ENCODE measurements around the gene CIBAR2. TPM values are rescaled to one million over a fixed set of nuclear protein-coding genes. Genes with fewer than 3 reads are reported as not detected.

CIBAR2 gene
- total and polyA plus RNA-seq, 2 experiments from 2014 or later: 0.13 TPM; not detected in 1

- H3K4me1 ChIP-seq (ENCODE audit: insufficient read depth): peaks cover 32% of the 10 kb centered on the region
- H3K4me2 ChIP-seq: no peak overlapping the region
- no peaks in the 10 kb centered on the region for H4K20me1 ChIP-seq (ENCODE audit: insufficient read depth, poor library complexity, severe bottlenecking)
Observed at GRCh38 chr16:85142129-85142513, 29.8 kb upstream of the CIBAR2 start.

GRCh38 chr16:85141491-85142128, 29.3 kb upstream of the CIBAR2 start:
- Histone ChIP-seq H4K20me1 (ENCODE audit: insufficient read depth, poor library complexity, severe bottlenecking) (no peaks in the 10 kb centered on the region), H3K79me2 (no peaks in the 10 kb centered on the region), H3K27ac (no peak overlapping the region), H2AFZ (no peak overlapping the region), H3K4me3 (no peak overlapping the region), H3K36me3 (replicated peaks; ENCODE audit: insufficient read depth, low read depth) (no peaks in the 10 kb centered on the region), H3K9me3 (ENCODE audit: low read depth) (no peaks in the 10 kb centered on the region), H3K9me2 (replicated peaks; ENCODE audit: insufficient read depth) (no peaks in the 10 kb centered on the region), H3K4me2 (no peak overlapping the region), H3K4me1 (ENCODE audit: insufficient read depth) (peaks cover 31% of the 10 kb centered on the region), H3K27me3 (no peaks in the 10 kb centered on the region)
- TF ChIP-seq EZH2phosphoT487 (IDR thresholded peaks at IDR 0.05; ENCODE audit: low read depth, severe bottlenecking, unreplicated experiment) (no peak), EZH2 (IDR thresholded peaks at IDR 0.05; ENCODE audit: borderline replicate concordance) (no peak), CTCF (IDR thresholded peaks at IDR 0.05; ENCODE audit: poor library complexity) (no peak)
- 84% methylated on average over 17 of the region's 17 CpGs for WGBS (ENCODE audit: low lambda C conversion rate, missing lambda C conversion rate)
- DNase-seq (ENCODE audit: low spot score): no peak

More at GRCh38 chr16:85142129-85142513, 29.8 kb upstream of the CIBAR2 start:
- no peak for TF ChIP-seq EZH2phosphoT487 (IDR thresholded peaks at IDR 0.05; ENCODE audit: low read depth, severe bottlenecking, unreplicated experiment)
- no peak for TF ChIP-seq EZH2 (IDR thresholded peaks at IDR 0.05; ENCODE audit: borderline replicate concordance)
- TF ChIP-seq CTCF (IDR thresholded peaks at IDR 0.05; ENCODE audit: poor library complexity): no peak
- no peak overlapping the region for H3K4me3 ChIP-seq
- H3K27me3 ChIP-seq: no peaks in the 10 kb centered on the region
- H3K27ac ChIP-seq: no peak overlapping the region
- no peaks in the 10 kb centered on the region for H3K9me3 ChIP-seq (ENCODE audit: low read depth)
- no peak overlapping the region for H2AFZ ChIP-seq
- H3K9me2 ChIP-seq (replicated peaks; ENCODE audit: insufficient read depth): no peaks in the 10 kb centered on the region
- H3K36me3 ChIP-seq (replicated peaks; ENCODE audit: insufficient read depth, low read depth): no peaks in the 10 kb centered on the region
- WGBS (ENCODE audit: low lambda C conversion rate, missing lambda C conversion rate): 96% methylated on average over 7 of the region's 7 CpGs
- no peaks in the 10 kb centered on the region for H3K79me2 ChIP-seq
- no peak for DNase-seq (ENCODE audit: low spot score)

GRCh38 chr16:85140455-85141012, 28.3 kb upstream of the CIBAR2 start:
- 86% methylated on average over 12 of the region's 12 CpGs for WGBS (ENCODE audit: low lambda C conversion rate, missing lambda C conversion rate)
- no peak overlapping the region for H3K27ac ChIP-seq
- no peaks in the 10 kb centered on the region for H3K27me3 ChIP-seq
- peak overlapping the region; percentile 8 for H3K4me2 ChIP-seq
- H3K9me2 ChIP-seq (replicated peaks; ENCODE audit: insufficient read depth): no peaks in the 10 kb centered on the region
- no peaks in the 10 kb centered on the region for H4K20me1 ChIP-seq (ENCODE audit: insufficient read depth, poor library complexity, severe bottlenecking)
- H3K9me3 ChIP-seq (ENCODE audit: low read depth): no peaks in the 10 kb centered on the region
- H3K79me2 ChIP-seq: no peaks in the 10 kb centered on the region
- TF ChIP-seq CTCF (IDR thresholded peaks at IDR 0.05; ENCODE audit: poor library complexity) (no peak), EZH2 (IDR thresholded peaks at IDR 0.05; ENCODE audit: borderline replicate concordance) (no peak), EZH2phosphoT487 (IDR thresholded peaks at IDR 0.05; ENCODE audit: low read depth, severe bottlenecking, unreplicated experiment) (no peak)
- no peaks in the 10 kb centered on the region for H3K36me3 ChIP-seq (replicated peaks; ENCODE audit: insufficient read depth, low read depth)
- H3K4me3 ChIP-seq: no peak overlapping the region
- no peak for DNase-seq (ENCODE audit: low spot score)
- no peak overlapping the region for H2AFZ ChIP-seq
- H3K4me1 ChIP-seq (ENCODE audit: insufficient read depth): peaks cover 37% of the 10 kb centered on the region

Data from hepatocyte (in vitro differentiated cells).